NCI-H748 (cell line): ENCODE data around the gene SMAD3.

ENCODE experiments used
- DNase-seq: peaks from one replicate; lab custom pipeline; 2025; ENCODE audit not compliant: unreplicated experiment; lab: John Stamatoyannopoulos, UW

The SMAD3 gene

GRCh38 chr15:67192185-67192820 is 126.9 kb downstream of the SMAD3 start:
- no peak for DNase-seq

GRCh38 chr15:67193223-67193990 is 128.0 kb downstream of the SMAD3 start:
- no peak for DNase-seq

- no peak for DNase-seq
Observed at GRCh38 chr15:67194171-67195114, 129.0 kb downstream of the SMAD3 start.

GRCh38 chr15:67195305-67195704 is 129.9 kb downstream of the SMAD3 start:
- no peak for DNase-seq

GRCh38 chr15:67196222-67196621 is 130.8 kb downstream of the SMAD3 start:
- DNase-seq = no peak

DNA sequence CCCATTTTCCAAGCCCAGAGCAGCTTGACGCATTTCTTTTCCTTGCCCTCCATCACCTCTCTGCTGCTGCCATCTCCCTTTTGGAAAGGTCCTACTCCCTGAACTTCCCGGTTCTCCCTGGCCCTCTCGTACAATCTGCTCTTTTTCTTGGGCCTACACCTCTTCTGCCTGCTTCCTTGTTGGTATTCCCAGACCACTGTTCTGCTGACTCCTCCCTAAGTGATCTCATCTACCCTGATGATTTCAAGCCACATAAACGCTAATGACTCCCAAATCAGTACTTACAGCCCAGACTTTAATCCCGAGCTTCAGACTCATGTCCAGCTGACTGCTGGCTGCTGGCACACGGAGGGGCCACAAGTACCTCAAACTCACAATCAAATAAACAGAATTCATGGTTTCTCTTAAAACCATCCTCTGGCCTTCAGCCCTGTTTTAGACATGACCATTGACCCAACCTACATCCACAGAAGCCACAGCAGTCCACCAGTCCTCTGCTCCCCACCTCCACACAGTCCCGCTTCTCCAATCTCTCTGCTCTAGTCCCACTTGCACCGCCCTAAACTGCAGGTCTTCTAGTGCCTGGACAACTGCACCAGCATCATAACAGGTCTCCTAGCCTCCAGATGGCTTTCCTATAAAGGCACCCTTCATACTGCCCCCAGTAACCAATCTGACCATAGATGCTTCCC is 131.4 kb downstream of the SMAD3 start:
- no peak for DNase-seq

GRCh38 chr15:67197364-67197695 is 131.9 kb downstream of the SMAD3 start:
- DNase-seq = no peak

GRCh38 chr15:67198157-67198754 is 132.9 kb downstream of the SMAD3 start:
- no peak for DNase-seq

GRCh38 chr15:67199391-67199790 is 134.0 kb downstream of the SMAD3 start:
- DNase-seq = no peak

GRCh38 chr15:67199881-67200763 is 134.7 kb downstream of the SMAD3 start:
- no peak for DNase-seq

DNA sequence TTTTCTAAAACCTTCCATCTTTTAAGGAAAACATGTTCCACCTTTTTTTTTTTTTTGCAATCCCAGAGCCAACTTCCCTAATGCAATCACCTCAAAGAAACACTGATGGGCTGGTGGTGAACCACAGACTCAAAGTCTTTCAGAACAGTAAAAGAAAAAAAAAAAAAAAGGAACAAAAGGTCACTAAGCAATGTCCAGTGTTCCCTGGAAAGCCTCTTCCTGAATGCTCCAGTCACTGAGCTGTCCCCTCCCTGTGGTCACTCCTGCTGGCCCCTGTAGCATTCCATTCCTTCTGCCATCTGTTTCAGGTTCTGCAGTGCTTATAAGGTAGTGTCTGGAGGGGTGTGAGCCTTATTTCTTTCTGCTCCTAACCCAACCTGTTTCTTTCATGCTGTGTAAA is 135.7 kb downstream of the SMAD3 start:
- no peak for DNase-seq

- DNase-seq = no peak
Observed at GRCh38 chr15:67202091-67202490, 136.7 kb downstream of the SMAD3 start.

- no peak for DNase-seq
Observed at GRCh38 chr15:67202991-67203390, 137.6 kb downstream of the SMAD3 start.

DNA sequence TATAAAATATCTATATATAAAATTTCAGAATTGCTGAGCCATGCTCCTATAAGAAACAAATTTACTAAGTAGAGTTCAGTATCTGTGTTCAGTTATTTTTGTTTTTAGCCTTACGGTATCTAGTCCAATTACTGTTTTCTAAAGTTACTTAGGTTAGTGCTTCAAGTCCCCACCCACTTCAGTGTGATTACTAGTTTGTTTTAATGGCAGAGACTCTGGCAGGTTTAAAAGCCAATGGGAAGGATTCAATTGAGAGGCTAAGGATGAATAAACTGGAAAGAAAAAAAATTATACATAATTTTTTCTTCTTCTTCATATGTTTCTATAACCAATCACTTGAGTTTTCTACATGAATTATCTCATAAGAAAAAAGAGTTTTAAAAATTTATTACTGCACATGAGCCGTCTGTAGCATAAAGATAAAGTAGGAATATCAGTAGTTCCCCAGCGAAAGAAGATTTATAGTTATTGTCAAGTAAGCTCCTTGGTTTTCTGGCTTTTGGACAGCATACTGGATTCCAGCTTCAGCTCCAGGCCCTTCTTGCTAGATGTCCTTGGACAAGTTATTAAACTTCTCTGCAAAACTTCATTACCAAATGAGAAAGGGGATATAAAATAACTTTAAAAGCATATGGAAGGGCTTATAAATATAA is 142.3 kb downstream of the SMAD3 start:
- no peak for DNase-seq

GRCh38 chr15:67208396-67208795 is 143.0 kb downstream of the SMAD3 start:
- no peak for DNase-seq

DNA sequence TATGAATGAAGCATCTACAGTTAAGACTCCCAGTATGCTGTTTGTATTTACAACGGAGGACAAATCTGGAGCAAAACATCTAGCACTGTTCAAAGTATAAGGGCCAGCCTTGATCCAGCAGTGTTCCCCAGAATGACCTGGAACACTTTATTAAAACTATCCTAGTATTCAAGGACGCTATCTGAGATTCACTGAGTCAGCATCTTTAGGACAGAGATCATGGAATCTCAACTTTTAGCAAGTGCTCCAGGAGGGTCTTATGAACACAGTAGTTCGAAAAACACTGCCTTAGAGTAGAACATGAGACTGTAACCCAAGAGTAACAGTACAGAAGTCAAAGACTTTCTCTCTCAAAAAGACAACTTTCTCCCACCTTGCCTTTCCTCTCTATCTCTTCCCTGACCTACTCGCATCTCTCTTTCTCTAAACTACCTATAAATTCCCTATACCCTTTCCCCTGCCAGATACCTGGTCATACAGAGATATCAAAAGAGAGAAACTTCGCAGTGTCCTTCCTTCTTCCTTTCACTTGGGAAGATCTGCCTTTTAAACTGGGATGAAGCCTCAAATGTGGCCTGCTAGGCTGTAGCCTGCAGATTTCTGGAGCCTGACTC is 145.3 kb downstream of the SMAD3 start:
- no peak for DNase-seq

DNA sequence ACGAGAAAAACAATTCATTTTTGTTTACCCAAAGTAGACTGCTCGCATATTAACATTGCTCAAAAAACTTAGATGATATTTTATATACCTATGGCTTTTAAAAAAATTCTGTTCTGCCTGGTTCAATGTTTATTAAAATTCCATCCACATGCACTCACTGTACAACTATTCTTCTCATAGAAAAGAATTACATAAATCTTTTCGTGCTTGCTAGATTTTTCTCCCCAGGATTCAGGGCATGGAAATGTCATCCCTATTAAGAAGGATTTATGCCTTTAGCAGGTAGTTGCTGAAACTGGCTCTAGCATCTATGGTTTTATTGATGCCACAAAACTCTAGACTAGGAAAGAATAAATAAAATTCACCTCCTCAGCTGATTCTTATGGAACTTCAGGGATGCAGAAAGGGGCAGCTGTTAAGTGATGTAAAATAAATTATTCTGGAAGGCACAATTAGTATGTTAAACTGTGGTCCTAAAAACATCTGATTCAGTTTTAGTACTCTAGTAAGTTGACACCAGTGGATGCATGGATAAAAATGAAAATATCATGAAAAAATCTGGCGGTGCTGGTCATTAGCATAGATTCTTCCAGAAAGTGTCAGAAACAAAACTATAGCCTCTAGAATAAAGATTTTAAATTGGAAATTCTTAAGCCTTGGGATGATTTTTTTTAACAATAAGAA is 147.4 kb downstream of the SMAD3 start:
- no peak for DNase-seq

DNA sequence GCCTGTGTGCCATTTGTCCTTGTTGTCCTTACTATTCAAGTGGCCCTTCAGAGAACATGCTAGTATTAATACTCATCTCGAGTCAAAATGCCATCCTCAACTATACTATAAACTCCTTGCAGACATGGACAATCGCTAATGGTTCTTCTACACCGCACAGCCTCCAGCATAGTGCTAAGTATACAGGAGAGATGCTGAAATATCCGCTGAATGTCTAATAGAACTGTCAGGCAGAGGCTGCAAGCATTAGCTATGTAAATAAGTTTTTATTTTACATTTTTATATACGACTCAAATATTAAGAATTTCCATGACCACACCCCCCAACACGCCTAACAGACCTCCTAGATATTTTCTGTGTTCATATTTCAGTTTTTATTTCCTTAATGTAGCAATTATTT is 149.7 kb downstream of the SMAD3 start:
- no peak for DNase-seq
